ENCODE results near the gene MAP4K1.
A peak's percentile ranks its signal among the peaks of the same experiment; 100 is the strongest.

Gene MAP4K1

GRCh38 chr19:38544569-38545315 is 73.0 kb downstream of the MAP4K1 start:
- no peak for DNase-seq (ENCODE audit: low read depth in 2 of 2)

DNA sequence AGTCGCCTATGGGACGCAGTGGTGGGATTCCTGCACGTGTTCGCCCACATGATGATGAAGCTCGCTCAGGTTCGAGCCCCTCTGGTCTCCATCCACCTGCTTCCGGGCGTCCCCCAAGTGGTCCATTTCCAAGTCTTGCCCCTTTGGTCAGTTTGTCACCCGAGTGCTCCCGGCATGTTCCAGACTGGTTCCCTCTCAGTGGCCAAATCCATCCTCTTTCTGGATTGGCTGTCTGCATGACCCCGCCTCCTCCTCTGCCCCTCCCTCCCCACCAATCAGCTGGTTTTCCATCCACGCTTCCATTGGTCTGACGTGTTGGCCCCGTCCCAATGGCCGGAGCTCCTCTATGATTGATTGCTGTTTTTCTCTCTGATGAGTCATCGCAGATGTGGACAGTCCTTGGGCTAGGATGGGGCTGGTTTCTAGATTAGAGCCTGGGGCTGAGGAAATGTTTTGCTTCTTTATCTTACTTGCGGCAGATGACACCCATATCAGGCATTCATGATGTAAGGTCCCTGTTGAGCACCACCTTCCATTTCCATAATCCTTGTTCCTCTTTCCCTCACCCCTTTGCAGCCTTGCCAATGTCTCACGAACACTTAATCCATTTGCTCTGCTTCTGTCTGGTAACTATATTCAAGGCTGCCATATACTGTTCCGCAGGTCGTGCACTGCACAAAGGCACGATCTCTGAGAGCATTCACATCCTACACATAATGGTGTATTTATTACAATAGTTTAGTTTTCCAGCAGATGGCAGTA is 73.8 kb downstream of the MAP4K1 start:
- DNase-seq (ENCODE audit: low read depth in 2 of 2), result no peak

DNA sequence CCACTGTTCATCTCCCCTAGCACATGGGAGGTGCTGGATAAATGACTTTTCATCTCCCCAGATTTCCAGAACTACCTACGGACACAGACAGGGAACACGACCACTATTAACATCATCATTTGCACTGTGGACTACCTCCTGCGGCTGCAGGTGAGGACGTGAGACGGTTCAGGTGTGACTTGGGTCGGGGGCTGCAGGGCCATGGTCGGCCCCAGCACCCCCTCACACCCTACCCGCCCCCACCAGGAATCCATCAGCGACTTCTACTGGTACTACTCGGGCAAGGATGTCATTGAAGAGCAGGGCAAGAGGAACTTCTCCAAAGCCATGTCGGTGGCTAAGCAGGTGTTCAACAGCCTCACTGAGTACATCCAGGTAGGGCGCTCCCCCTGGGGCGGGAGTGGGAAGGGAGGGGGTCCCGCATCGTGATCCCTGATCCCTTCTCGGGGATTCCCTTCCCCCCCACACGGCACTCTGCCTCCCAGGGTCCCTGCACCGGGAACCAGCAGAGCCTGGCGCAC is 74.4 kb downstream of the MAP4K1 start:
- no peak for DNase-seq (ENCODE audit: low read depth in 2 of 2)

DNA sequence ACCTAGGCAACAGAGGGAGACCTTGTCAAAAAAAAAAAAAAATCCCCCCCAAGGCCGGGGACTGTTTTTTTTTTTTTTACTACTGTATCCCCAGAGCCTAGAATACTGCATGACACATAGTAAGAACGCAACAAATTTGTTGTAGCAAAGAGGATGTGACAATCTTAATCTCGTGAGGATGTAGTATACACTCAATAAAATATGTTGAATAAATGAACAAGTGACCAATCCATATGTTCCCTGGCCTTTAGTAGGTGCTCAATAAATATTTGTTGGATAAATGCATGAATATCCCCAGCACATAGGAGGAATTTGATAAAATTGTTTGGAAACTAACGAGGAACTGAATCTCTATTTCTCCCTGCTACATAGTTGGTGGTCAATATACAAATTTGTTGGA is 75.7 kb downstream of the MAP4K1 start:
- DNase-seq (ENCODE audit: low read depth in 2 of 2), result no peak

- DNase-seq (ENCODE audit: low read depth in 2 of 2), result no peak
Observed at GRCh38 chr19:38539751-38540150, 78.0 kb downstream of the MAP4K1 start.

DNA sequence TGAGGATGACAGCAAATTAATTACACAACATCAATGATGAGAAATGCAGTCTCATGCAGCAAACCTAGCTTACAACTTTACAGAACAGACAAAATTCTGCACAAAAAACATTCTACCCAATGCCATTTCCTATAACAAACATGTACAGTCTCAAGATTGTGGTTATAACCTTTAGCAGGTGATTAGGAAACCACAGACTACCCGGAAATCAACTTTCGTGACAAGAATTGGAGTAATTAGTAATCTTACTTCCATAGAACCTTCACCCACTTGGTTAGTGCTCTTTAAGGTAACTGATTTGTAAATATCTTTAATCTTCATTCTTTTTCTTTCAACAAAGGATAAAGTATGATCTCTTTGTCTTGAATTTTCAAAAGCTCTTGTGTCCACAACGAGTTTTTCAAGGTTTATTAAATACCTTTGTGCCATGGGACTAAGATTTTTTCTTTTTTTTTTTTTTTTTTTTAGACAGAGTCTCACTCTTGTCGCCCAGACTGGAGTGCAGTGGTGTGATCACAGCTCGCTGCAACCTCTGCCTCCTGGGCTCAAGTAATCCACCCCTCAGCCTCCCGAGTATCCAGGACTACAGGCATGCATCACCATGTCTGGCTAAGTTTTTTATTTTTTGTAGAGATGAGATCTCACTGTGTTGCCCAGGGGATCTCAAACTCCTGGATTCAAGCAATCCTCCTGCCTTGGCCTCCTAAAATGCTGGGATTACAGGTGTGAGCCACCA is 78.8 kb downstream of the MAP4K1 start:
- DNase-seq (ENCODE audit: low read depth in 2 of 2), result peak in 1 of 2 donors; percentile 37

- no peak for DNase-seq (ENCODE audit: low read depth in 2 of 2)
Observed at GRCh38 chr19:38538386-38538785, 79.4 kb downstream of the MAP4K1 start.

All from stimulated activated CD4-positive, alpha-beta T cell treated with anti-CD3 and anti-CD28 coated beads, Interleukin-1b, Interleukin-23, amount 100 ng/mL, for 4 hours (primary cell).